PC-9 (cell line): ENCODE measurements around the gene RPL27. TPM values are rescaled to one million over a fixed set of nuclear protein-coding genes. Genes with fewer than 3 reads are reported as not detected.

ENCODE experiments used
- BruUV-seq: library from RNA; stranded (reverse); fragments of 400-500 nt; replicated peaks from 2 replicates; lab custom pipeline; 2021; lab: Mats Ljungman, UMichigan
- CTCF ChIA-PET: fragments of 300-600 bp; sonication (Branson Sonifier 250); formaldehyde crosslinking; loops from one replicate; lab custom pipeline; 2022; ENCODE audit warnings: antibody characterized with exemption; lab: Charles Lee
- POLR2A ChIA-PET: fragments of 300-600 bp; sonication (Branson Sonifier 250); formaldehyde crosslinking; loops from one replicate; lab custom pipeline; 2022; ENCODE audit warnings: antibody characterized with exemption; ENCODE audit not compliant: unreplicated experiment; lab: Charles Lee
- DNase-seq, 2 experiments: peaks; one replicate each; pipeline versions ENCODE4 v3.0.0 to v3.0.0-alpha.2; 2015 to 2022; ENCODE audit warnings: mixed read lengths in 1 of 2
- H2AFZ ChIP-seq: fragments of 200-600 bp; sonication (generic); 2 replicates; pipeline ENCODE4 v1.8.1; 2017; ENCODE audit warnings: antibody characterized with exemption
- H3F3A ChIP-seq: fragments of 200-600 bp; sonication (generic); 2 replicates; pipeline ENCODE4 v1.8.1; 2017; ENCODE audit warnings: antibody characterized with exemption, mild to moderate bottlenecking, low read depth; ENCODE audit not compliant: insufficient read depth
- H3K27ac ChIP-seq: fragments of 200-600 bp; sonication (generic); 2 replicates; pipeline ENCODE4 v1.6.1; 2016; ENCODE audit warnings: mixed run types
- H3K27me3 ChIP-seq: fragments of 200-600 bp; sonication (generic); 2 replicates; pipeline ENCODE4 v1.6.1; 2016; ENCODE audit warnings: low read depth, mixed run types; ENCODE audit not compliant: insufficient read depth
- H3K36me3 ChIP-seq: fragments of 200-600 bp; sonication (generic); 2 replicates; pipeline ENCODE4 v1.6.1; 2016; ENCODE audit warnings: low read depth, mixed run types
- H3K4me1 ChIP-seq: fragments of 200-600 bp; sonication (generic); replicated peaks from 2 replicates; pipeline ENCODE4 v1.6.1; 2016; ENCODE audit warnings: mixed run types; ENCODE audit not compliant: insufficient read depth
- H3K4me2 ChIP-seq: fragments of 200-600 bp; sonication (generic); 2 replicates; pipeline ENCODE4 v1.6.1; 2017; ENCODE audit warnings: mixed run types
- H3K4me3 ChIP-seq: fragments of 200-600 bp; sonication (generic); 2 replicates; pipeline ENCODE4 v1.6.1; 2016; ENCODE audit warnings: mixed run types
- H3K79me2 ChIP-seq: fragments of 200-600 bp; sonication (generic); 2 replicates; pipeline ENCODE4 v1.6.1; 2017; ENCODE audit warnings: low read depth, mixed run types
- H3K9me2 ChIP-seq: fragments of 200-600 bp; sonication (generic); 2 replicates; pipeline ENCODE4 v1.8.1; 2017; ENCODE audit warnings: mild to moderate bottlenecking; ENCODE audit not compliant: insufficient read depth
- H3K9me3 ChIP-seq: fragments of 200-600 bp; sonication (generic); 2 replicates; pipeline ENCODE4 v1.8.1; 2016; ENCODE audit warnings: low read depth; ENCODE audit not compliant: insufficient read depth
- H4K20me1 ChIP-seq: fragments of 200-600 bp; sonication (generic); 2 replicates; pipeline ENCODE4 v1.8.1; 2017; ENCODE audit not compliant: insufficient read depth
- EZH2 ChIP-seq: fragments of 200-600 bp; sonication (generic); IDR thresholded peaks from 2 replicates; pipeline ENCODE4 v1.8.0; 2017; ENCODE audit warnings: antibody characterized with exemption, low read depth
- intact Hi-C: fragments of 100-400 bp; cut with micrococcal nuclease; formaldehyde crosslinking; loops from one replicate; pipeline ENCODE4 v1.10.0; 2022; ENCODE audit not compliant: unreplicated experiment
- total RNA-seq: library from RNA; stranded (reverse); gene quantifications from 2 replicates; pipeline ENCODE4 v1.2.3, GENCODE V29; 2021
- TF ChIP-seq, protein P1 (sequence below): fragments of 200-600 bp; sonication (generic); conservative IDR thresholded peaks from 2 replicates; pipeline ENCODE4 v1.6.1; 2017; ENCODE audit warnings: mixed run types, antibody characterized with exemption, mild to moderate bottlenecking, moderate library complexity

The RPL27 gene
- total RNA-seq, 1 experiment from 2014 or later = 950 TPM

DNA sequence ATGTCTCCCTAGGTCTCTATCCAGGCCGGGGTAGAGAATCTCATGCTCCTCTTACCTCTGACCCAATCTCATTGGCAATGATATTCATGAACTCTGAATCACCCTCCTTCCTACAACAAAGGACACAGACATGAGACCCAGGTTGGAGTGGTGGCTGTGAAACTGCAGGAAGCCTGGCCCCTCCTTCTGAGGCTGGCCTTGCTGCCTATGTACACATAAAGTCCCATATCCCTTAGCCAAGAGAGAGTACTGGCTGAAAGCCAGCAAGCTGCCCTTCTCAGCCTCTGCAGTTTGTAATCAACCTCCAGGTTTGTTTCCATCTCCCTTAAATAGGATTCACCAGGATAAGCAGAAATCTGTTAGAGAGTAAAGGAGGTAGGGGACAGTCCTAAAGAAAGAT lies 44.5 kb upstream of the RPL27 start:
- no peaks in the 10 kb centered on the region for H3K79me2 ChIP-seq

DNA sequence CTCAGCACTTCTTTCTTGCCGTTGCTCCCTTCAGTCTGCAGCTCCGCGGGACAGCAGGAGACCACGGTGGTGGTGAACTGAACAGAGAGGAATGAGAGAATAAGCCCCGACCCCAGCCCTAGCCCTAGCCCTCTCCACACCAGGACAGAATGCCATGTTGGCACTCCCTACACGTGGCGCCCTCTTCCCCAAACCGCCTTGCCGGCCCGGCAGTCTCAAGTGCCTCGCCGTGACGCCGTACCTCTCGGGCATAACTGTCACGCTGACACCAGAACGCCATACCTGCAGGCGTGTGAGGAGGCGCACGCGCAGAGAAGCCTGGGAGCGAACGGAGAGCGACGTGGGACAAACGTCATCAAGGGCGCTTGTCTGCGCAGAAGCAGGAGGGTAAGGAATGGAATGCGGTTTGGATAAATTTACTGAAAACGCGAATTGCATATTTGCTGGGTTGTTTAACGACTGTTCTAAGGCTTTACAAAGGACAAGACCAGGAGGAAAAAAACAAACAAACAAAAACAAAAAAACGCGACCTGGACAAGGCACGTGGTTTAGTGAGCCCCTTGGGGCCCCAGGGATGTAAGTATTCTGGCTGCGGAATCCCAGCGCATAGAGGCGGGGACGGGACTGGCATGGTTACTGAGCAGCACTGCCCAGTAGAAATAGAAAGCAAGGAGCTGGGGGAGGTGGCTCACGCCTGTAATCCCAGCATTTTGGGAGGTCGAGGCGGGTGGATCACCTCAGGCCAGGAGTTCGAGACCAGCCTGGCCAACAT lies 33.9 kb upstream of the RPL27 start, which contains the start of gene AARSD1:
Gene AARSD1 (minus strand): TSS at position 294 of the 772 bp plus-strand sequence. CDS start 14 bp downstream, at position 280.
- no peak for TF ChIP-seq EZH2
- TF ChIP-seq, protein P1, sequence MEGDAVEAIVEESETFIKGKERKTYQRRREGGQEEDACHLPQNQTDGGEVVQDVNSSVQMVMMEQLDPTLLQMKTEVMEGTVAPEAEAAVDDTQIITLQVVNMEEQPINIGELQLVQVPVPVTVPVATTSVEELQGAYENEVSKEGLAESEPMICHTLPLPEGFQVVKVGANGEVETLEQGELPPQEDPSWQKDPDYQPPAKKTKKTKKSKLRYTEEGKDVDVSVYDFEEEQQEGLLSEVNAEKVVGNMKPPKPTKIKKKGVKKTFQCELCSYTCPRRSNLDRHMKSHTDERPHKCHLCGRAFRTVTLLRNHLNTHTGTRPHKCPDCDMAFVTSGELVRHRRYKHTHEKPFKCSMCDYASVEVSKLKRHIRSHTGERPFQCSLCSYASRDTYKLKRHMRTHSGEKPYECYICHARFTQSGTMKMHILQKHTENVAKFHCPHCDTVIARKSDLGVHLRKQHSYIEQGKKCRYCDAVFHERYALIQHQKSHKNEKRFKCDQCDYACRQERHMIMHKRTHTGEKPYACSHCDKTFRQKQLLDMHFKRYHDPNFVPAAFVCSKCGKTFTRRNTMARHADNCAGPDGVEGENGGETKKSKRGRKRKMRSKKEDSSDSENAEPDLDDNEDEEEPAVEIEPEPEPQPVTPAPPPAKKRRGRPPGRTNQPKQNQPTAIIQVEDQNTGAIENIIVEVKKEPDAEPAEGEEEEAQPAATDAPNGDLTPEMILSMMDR = no peak
- Histone ChIP-seq H4K20me1 (no peaks in the 10 kb centered on the region), H3K27ac (peak within 1 kb of the TSS; percentile 83), H3K36me3 (peaks cover 11% of the 10 kb centered on the region), H3K79me2 (peaks cover 17% of the 10 kb centered on the region), H3K4me1 (peaks cover 8% of the 10 kb centered on the region; the same call in 1 of the 2 replicates), H3K4me3 (peak within 1 kb of the TSS; percentile 96), H3F3A (peaks cover 28% of the 10 kb centered on the region; the same call in 1 of the 2 replicates), H3K9me3 (no peaks in the 10 kb centered on the region), H3K27me3 (no peaks in the 10 kb centered on the region), H3K4me2 (peak within 1 kb of the TSS; percentile 100), H2AFZ (peak within 1 kb of the TSS; percentile 93), H3K9me2 (no peaks in the 10 kb centered on the region)
- BruUV-seq = TSS peak; percentile 84
- CTCF ChIA-PET = interaction anchor here (0.7 kb wide), 1 partner anchor 286 kb away, joined by 11 read pairs; no protein-coding TSS in a partner anchor
- intact Hi-C loops = no loop called here
- POLR2A ChIA-PET = interaction anchor here (0.6 to 1.0 kb wide), 6 partner anchors 10 to 396 kb away, joined by 3 to 25 read pairs (median 4); partner anchors contain the start of gene RPL27
- DNase-seq = peak; percentile 87 to 93

More for the DNA sequence above, 44.5 kb upstream of the RPL27 start:
- Histone ChIP-seq H3K4me1 (no peaks in the 10 kb centered on the region), H2AFZ (no peak overlapping the region), H3K4me2 (no peak overlapping the region), H3K4me3 (no peak overlapping the region), H4K20me1 (no peaks in the 10 kb centered on the region), H3K27ac (no peak overlapping the region), H3K27me3 (no peaks in the 10 kb centered on the region), H3F3A (peaks cover 10% of the 10 kb centered on the region; the same call in 1 of the 2 replicates), H3K9me3 (no peaks in the 10 kb centered on the region), H3K9me2 (no peaks in the 10 kb centered on the region), H3K36me3 (peaks cover 15% of the 10 kb centered on the region)
- intact Hi-C loops = no loop called here
- DNase-seq = no peak
- TF ChIP-seq EZH2 = no peak
- TF ChIP-seq, protein P1 = no peak
- CTCF ChIA-PET = interaction anchor here (0.7 kb wide), 1 partner anchor 29 kb away, joined by 3 read pairs; no protein-coding TSS in a partner anchor
- no TSS peak for BruUV-seq
- POLR2A ChIA-PET = no interaction called here

DNA sequence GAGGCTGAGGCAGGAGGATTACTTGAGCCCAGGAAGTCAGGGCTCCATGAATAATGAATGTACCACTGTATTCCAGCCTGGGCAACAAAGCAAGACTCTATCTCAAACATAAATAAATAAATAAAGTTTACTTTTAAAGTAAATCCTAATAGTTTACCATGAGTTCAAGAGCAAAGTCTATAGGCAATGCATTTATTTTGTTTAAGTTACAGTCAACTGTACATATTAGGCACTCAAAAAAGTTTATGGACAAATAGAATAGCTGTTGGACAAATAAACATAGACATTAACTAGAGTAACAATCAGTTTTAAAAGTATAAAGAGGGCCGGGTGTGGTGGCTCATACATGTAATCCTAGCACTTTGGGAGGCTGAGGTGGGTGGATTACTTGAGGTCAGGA lies 30.3 kb upstream of the RPL27 start:
- ChIA-PET POLR2A (no interaction called here), CTCF (no interaction called here)
- no peak overlapping the region for H2AFZ ChIP-seq
- no peaks in the 10 kb centered on the region for H3K9me3 ChIP-seq
- intact Hi-C loops = no loop called here
- H3K9me2 ChIP-seq = no peaks in the 10 kb centered on the region
- no peak overlapping the region for H3K27ac ChIP-seq
- H3F3A ChIP-seq = peaks cover 28% of the 10 kb centered on the region; the same call in 1 of the 2 replicates
- no peak for TF ChIP-seq EZH2
- TF ChIP-seq, protein P1 = no peak
- no peak overlapping the region for H3K4me2 ChIP-seq
- no peak overlapping the region for H3K4me3 ChIP-seq
- H4K20me1 ChIP-seq = no peaks in the 10 kb centered on the region
- no peaks in the 10 kb centered on the region for H3K27me3 ChIP-seq
- no peaks in the 10 kb centered on the region for H3K36me3 ChIP-seq
- DNase-seq = no peak
- BruUV-seq = no TSS peak
- peaks cover 8% of the 10 kb centered on the region; the same call in 1 of the 2 replicates for H3K4me1 ChIP-seq
- H3K79me2 ChIP-seq = peaks cover 16% of the 10 kb centered on the region
